HepG2 (cell line): ENCODE results near the gene SPAG6. TPM values are rescaled to one million over a fixed set of nuclear protein-coding genes. Genes with fewer than 3 reads are reported as not detected.

Source experiments
- ATAC-seq: fragments of 200-7000 bp; cut with Tn5 transposase; 3 replicates; pipeline ENCODE4 v1.9.1; 2020; ENCODE audit warnings: mild to moderate bottlenecking, moderate library complexity
- BruUV-seq: library from RNA; stranded (reverse); fragments of 400-500 nt; replicated peaks from 2 replicates; lab custom pipeline; 2021; lab: Mats Ljungman, UMichigan
- CTCF ChIA-PET: fragments of 300-600 bp; formaldehyde crosslinking; extraction: SDS; loops from one replicate; lab custom pipeline; 2021; ENCODE audit warnings: low total read pairs, inconsistent platforms, low intra/inter-chr PET ratio; lab: Yijun Ruan, JAX
- POLR2A ChIA-PET: fragments of 350-600 bp; sonication (Branson Sonifier 250); formaldehyde crosslinking; loops from one replicate; lab custom pipeline; 2020; ENCODE audit warnings: antibody characterized with exemption, inconsistent platforms; lab: Yijun Ruan, JAX
- DNase-seq: peaks from one replicate; pipeline ENCODE4 v3.0.0-alpha.2; 2015; ENCODE audit warnings: low spot score
- FAIRE-seq: peaks from 3 replicates; lab custom pipeline; 2011; peaks lifted over from hg19 to GRCh38; lab: Jason Lieb, UNC
- H2AFZ ChIP-seq: one replicate; pipeline ENCODE4 v1.6.1; 2011; ENCODE audit warnings: low read length, inconsistent platforms
- H3K27ac ChIP-seq: fragments of 300-600 bp; 3 replicates; pipeline ENCODE4 v1.8.0; 2011; ENCODE audit warnings: mixed run types, mild to moderate bottlenecking, mixed read lengths, low read length, inconsistent platforms; ENCODE audit not compliant: insufficient read depth; ENCODE audit errors: extremely low read length
- H3K27me3 ChIP-seq, 2 experiments: fragments of 200-600 bp in 1 of 2; 2 replicates in 1 of 2; 3 replicates in 1 of 2; pipeline versions ENCODE4 v1.6.0 to v1.8.0; 2011; ENCODE audit warnings: low read length in 2 of 2, mild to moderate bottlenecking in 2 of 2, moderate library complexity in 2 of 2, inconsistent platforms in 1 of 2; ENCODE audit not compliant: insufficient read depth in 2 of 2, control insufficient read depth in 1 of 2
- H3K36me3 ChIP-seq, 2 experiments: fragments of 200-600 bp in 1 of 2; replicated peaks in 1 of 2; 2 replicates in 1 of 2; 3 replicates in 1 of 2; pipeline versions ENCODE4 v1.5.1 to v1.8.0; 2011; ENCODE audit warnings: low read length in 2 of 2, inconsistent platforms in 1 of 2; ENCODE audit not compliant: insufficient read depth in 2 of 2, control insufficient read depth in 1 of 2
- H3K4me1 ChIP-seq: 2 replicates; pipeline ENCODE4 v1.5.1; 2012; ENCODE audit warnings: low read length, inconsistent platforms; ENCODE audit not compliant: insufficient read depth
- H3K4me2 ChIP-seq: 2 replicates; pipeline ENCODE4 v1.6.0; 2011; ENCODE audit warnings: low read depth, low read length, inconsistent platforms
- H3K4me3 ChIP-seq, 3 experiments: fragments of 200-600 bp in 1 of 3; sonication (generic), shearing (Covaris generic) in 1 of 3; replicated peaks in 1 of 3; 2 replicates each; pipeline ENCODE4 v1.5.1; 2011 to 2016; ENCODE audit warnings: low read length in 3 of 3, inconsistent platforms in 2 of 3, low read depth in 2 of 3, mild to moderate bottlenecking in 2 of 3, control low read depth in 1 of 3, mixed read lengths in 1 of 3; ENCODE audit not compliant: insufficient read depth in 1 of 3
- H3K79me2 ChIP-seq: one replicate; pipeline ENCODE4 v1.6.1; 2011; ENCODE audit warnings: low read length, inconsistent platforms; ENCODE audit not compliant: insufficient read depth
- H3K9ac ChIP-seq: 2 replicates; pipeline ENCODE4 v1.6.0; 2011; ENCODE audit warnings: mild to moderate bottlenecking, low read depth, low read length, inconsistent platforms; ENCODE audit not compliant: insufficient read depth
- H3K9me3 ChIP-seq: 2 replicates; pipeline ENCODE4 v1.5.1; 2012; ENCODE audit warnings: mild to moderate bottlenecking, low read length
- H4K20me1 ChIP-seq: 2 replicates; pipeline ENCODE4 v1.6.0; 2011; ENCODE audit warnings: inconsistent platforms, mild to moderate bottlenecking, low read length, moderate library complexity; ENCODE audit not compliant: insufficient read depth
- AFF4 ChIP-seq: sonication (generic); formaldehyde crosslinking; IDR thresholded peaks from 2 replicates; pipeline ENCODE4 v1.4.0; 2020; ENCODE audit warnings: missing genetic modification reagents
- ARNTL ChIP-seq: sonication (generic); formaldehyde crosslinking; IDR thresholded peaks from 2 replicates; pipeline ENCODE4 v1.4.0; 2020; ENCODE audit warnings: mild to moderate bottlenecking, missing genetic modification reagents
- CEBPB ChIP-seq: IDR thresholded peaks from 2 replicates; pipeline ENCODE4 v1.6.1; 2011; ENCODE audit warnings: low read depth, low read length, improper control_type of control experiment, borderline replicate concordance
- MAFK ChIP-seq, 2 experiments: IDR thresholded peaks in 1 of 2; conservative IDR thresholded peaks in 1 of 2; 2 replicates each; pipeline ENCODE4 v1.6.1; 2011; ENCODE audit warnings: improper control_type of control experiment in 2 of 2, low read length in 2 of 2
- NFRKB ChIP-seq: fragments of 450-650 bp; IDR thresholded peaks from 2 replicates; pipeline ENCODE4 v1.6.1; 2017
- TRIM22 ChIP-seq: fragments of 450-650 bp; IDR thresholded peaks from 2 replicates; pipeline ENCODE4 v1.6.1; 2017
- ZNF232 ChIP-seq: sonication (generic); formaldehyde crosslinking; IDR thresholded peaks from 2 replicates; pipeline ENCODE4 v1.4.0; 2020; ENCODE audit warnings: missing genetic modification reagents, borderline replicate concordance
- ZNF44 ChIP-seq: sonication (generic); formaldehyde crosslinking; IDR thresholded peaks from 2 replicates; pipeline ENCODE4 v1.5.1; 2020; ENCODE audit warnings: mild to moderate bottlenecking, missing genetic modification reagents
- ZNF549 ChIP-seq: sonication (generic); formaldehyde crosslinking; IDR thresholded peaks from 2 replicates; pipeline ENCODE4 v1.5.0; 2020; ENCODE audit warnings: missing genetic modification reagents
- ZNF570 ChIP-seq: sonication (generic); formaldehyde crosslinking; IDR thresholded peaks from 2 replicates; pipeline ENCODE4 v1.4.0; 2020; ENCODE audit warnings: mild to moderate bottlenecking, missing genetic modification reagents, borderline replicate concordance
- ZNF691 ChIP-seq: sonication (generic); formaldehyde crosslinking; IDR thresholded peaks from 2 replicates; pipeline ENCODE4 v1.4.0; 2020; ENCODE audit warnings: missing genetic modification reagents, low read depth, mild to moderate bottlenecking, borderline replicate concordance
- ZNF816 ChIP-seq: sonication (generic); formaldehyde crosslinking; IDR thresholded peaks from 2 replicates; pipeline ENCODE4 v1.8.0; 2022; ENCODE audit warnings: missing genetic modification reagents, mild to moderate bottlenecking, borderline replicate concordance
- WGBS: methylation state at CpG from one replicate; pipeline ENCODE4 v1.1.6; 2017; ENCODE audit warnings: low lambda C conversion rate; 5-methylcytosine and 5-hydroxymethylcytosine counted together
- in situ Hi-C: cut with HindIII; loops from 2 replicates; pipeline ENCODE4 v1.10.0; 2017; ENCODE audit warnings: low pct_unique_long_range_greater_than_20kb; ENCODE audit not compliant: extremely low pct_ligation_motif_present
- intact Hi-C: fragments of 100-400 bp; cut with micrococcal nuclease; formaldehyde crosslinking; loops from one replicate; pipeline ENCODE4 v1.10.0; 2022; ENCODE audit not compliant: unreplicated experiment
- polyA plus RNA-seq, 8 experiments: library from polyadenylated mRNA; depleted of rRNA in 3 of 8; stranded (reverse) in 7 of 8; unstranded in 1 of 8; fragments of >200 nt; fragmentation: Illumina TruSeq in 4 of 8; extraction: Trizol in 4 of 8; gene quantifications; 2 replicates each; pipeline versions ENCODE4 v1.2.1 to v1.2.3, GENCODE V29; 2011 to 2016; ENCODE audit warnings: low read depth in 4 of 8, missing spikeins in 1 of 8, mixed read lengths in 1 of 8; ENCODE audit not compliant: insufficient read depth in 1 of 8
- total RNA-seq, 5 experiments: library from RNA; depleted of rRNA; stranded (reverse); fragments of >200 nt; fragmentation: Illumina TruSeq; extraction: Trizol; gene quantifications; 2 replicates each; pipeline ENCODE4 v1.2.3, GENCODE V29; 2016; ENCODE audit warnings: low read depth in 1 of 5

The SPAG6 gene
- total and polyA plus RNA-seq, 2 of the 13 experiments (the other 11 are each of a cell fraction or from before 2014, with no cell fraction given): not detected

GRCh38 chr10:22455068-22455857 is 110.0 kb downstream of the SPAG6 start:
- TF ChIP-seq MAFK (conservative IDR thresholded peaks at IDR 0.05 in 1 of 2, IDR thresholded peaks at IDR 0.05 in 1 of 2; ENCODE audit: low read length in 2 of 2) (peak; percentile 9 to 40; a peak in 1 of 4 replicates), ZNF691 (CRISPR knock-in tag) (no peak), ZNF232 (no peak), CEBPB (peak; percentile 47; the same call in 1 of the 2 replicates)
- no peak for FAIRE-seq
- no TSS peak for BruUV-seq
- ATAC-seq: no peak
- no peaks in the 10 kb centered on the region for H3K36me3 ChIP-seq
- no peak overlapping the region for H3K4me2 ChIP-seq
- WGBS: 43% methylated on average over 8 of the region's 8 CpGs
- H3K27ac ChIP-seq: no peak overlapping the region
- H3K79me2 ChIP-seq: no peaks in the 10 kb centered on the region
- intact Hi-C loops: no loop called here
- ChIA-PET POLR2A (no interaction called here), CTCF (no interaction called here)
- H3K9ac ChIP-seq: no peak overlapping the region
- H3K4me1 ChIP-seq: no peaks in the 10 kb centered on the region
- H3K27me3 ChIP-seq: no peaks in the 10 kb centered on the region
- no peak for DNase-seq
- H4K20me1 ChIP-seq: no peaks in the 10 kb centered on the region
- in situ Hi-C loops: no loop called here
- no peak overlapping the region for H3K4me3 ChIP-seq
- no peak overlapping the region for H2AFZ ChIP-seq
- H3K9me3 ChIP-seq: no peaks in the 10 kb centered on the region

- CTCF ChIA-PET: no interaction called here
- Histone ChIP-seq H3K27ac (no peak overlapping the region), H3K36me3 (no peaks in the 10 kb centered on the region), H3K9me3 (no peaks in the 10 kb centered on the region), H3K79me2 (no peaks in the 10 kb centered on the region), H3K27me3 (no peaks in the 10 kb centered on the region), H2AFZ (no peak overlapping the region), H3K9ac (no peak overlapping the region), H3K4me2 (no peak overlapping the region), H3K4me1 (no peaks in the 10 kb centered on the region), H4K20me1 (no peaks in the 10 kb centered on the region), H3K4me3 (no peak overlapping the region)
- ATAC-seq: no peak
- no peak for DNase-seq
- POLR2A ChIA-PET: no interaction called here
- intact Hi-C loops: no loop called here
- in situ Hi-C loops: no loop called here
- no TSS peak for BruUV-seq
- WGBS: 17% methylated on average over 2 of the region's 2 CpGs
- FAIRE-seq: no peak
- TF ChIP-seq ARNTL (CRISPR knock-in tag) (no peak), AFF4 (no peak), ZNF549 (CRISPR knock-in tag) (no peak), ZNF44 (CRISPR knock-in tag) (no peak), ZNF570 (CRISPR knock-in tag) (no peak), NFRKB (no peak), ZNF816 (no peak), TRIM22 (no peak)
Observed at GRCh38 chr10:22456486-22456885, 111.2 kb downstream of the SPAG6 start.
